GM12864 (cell line): ENCODE results near the gene TMEM150A.
A peak's percentile ranks its signal among the peaks of the same experiment; 100 is the strongest.
"Not testable (repeated sequence)": the region's sequence is repeated elsewhere in the genome, so short reads cannot be mapped to it uniquely, and the experiment has no call there.

Experiments used
- DNase-seq: peaks from one replicate; pipeline ENCODE4 v3.0.0-alpha.2; 2011; ENCODE audit warnings: low read depth
- H3K4me3 ChIP-seq: 2 replicates; pipeline ENCODE4 v1.5.1; 2011; ENCODE audit warnings: mild to moderate bottlenecking, low read depth, low read length, control low read depth
- TF ChIP-seq, protein P1 (sequence below): IDR thresholded peaks from 2 replicates; pipeline ENCODE4 v1.5.1; 2011; ENCODE audit warnings: low read depth, mild to moderate bottlenecking, moderate library complexity, low read length, control low read depth, inconsistent platforms; ENCODE audit errors: missing control alignments

Gene TMEM150A

DNA sequence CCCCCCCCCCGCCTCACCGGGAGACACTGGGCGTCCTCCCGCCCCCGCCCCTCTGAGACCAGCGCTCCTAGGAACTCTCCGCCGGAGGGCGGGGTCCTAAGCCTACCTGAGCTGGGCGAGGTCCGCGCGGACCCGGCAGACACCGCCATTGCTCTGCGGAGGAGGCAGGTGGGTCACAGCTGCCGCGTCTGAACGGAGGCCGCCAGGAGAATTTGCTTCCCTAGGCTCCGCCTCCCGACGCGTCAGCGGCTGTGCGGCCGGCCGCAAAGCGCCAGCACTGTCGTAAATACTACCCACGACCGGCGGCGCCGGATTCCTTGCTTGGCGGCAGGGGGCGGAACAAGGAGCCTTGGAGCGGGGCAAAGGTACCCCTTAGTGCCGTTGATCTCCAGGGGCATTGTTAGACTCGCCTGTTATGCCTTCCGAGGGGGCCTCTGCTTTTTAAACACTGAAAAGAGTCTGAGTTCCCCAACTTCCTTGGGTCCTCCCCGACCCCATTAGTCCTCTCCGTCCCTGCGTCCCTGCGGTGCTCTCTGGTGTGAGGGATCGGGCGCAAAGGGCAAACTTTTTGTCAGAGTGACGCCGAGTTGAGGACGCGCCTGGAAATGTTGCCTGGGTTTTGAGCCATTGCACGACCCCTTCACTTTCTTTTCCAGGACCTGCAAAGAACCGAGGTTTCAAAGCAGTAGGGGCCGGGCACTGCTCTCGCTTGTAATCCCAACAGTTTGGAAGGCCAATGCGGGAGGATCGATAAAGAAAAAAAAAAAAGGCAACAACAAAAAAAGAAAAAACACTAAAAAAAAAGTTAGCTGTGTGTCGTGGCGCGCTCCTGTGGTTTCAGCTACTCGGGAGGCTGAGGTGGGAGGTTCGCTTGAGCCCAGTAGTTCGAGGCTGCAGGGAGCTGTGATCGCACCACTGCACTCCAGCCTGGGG is 41.0 kb downstream of the TMEM150A start, which contains the start of gene GGCX:
Gene GGCX, minus strand, starts transcription at position 214 of the 933 bp plus-strand sequence. Its CDS starts 65 bp downstream, at position 149.
- TF ChIP-seq, protein P1, sequence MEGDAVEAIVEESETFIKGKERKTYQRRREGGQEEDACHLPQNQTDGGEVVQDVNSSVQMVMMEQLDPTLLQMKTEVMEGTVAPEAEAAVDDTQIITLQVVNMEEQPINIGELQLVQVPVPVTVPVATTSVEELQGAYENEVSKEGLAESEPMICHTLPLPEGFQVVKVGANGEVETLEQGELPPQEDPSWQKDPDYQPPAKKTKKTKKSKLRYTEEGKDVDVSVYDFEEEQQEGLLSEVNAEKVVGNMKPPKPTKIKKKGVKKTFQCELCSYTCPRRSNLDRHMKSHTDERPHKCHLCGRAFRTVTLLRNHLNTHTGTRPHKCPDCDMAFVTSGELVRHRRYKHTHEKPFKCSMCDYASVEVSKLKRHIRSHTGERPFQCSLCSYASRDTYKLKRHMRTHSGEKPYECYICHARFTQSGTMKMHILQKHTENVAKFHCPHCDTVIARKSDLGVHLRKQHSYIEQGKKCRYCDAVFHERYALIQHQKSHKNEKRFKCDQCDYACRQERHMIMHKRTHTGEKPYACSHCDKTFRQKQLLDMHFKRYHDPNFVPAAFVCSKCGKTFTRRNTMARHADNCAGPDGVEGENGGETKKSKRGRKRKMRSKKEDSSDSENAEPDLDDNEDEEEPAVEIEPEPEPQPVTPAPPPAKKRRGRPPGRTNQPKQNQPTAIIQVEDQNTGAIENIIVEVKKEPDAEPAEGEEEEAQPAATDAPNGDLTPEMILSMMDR, result no peak
- peak; percentile 83 for DNase-seq
- H3K4me3 ChIP-seq, result peak within 1 kb of the TSS; percentile 64

DNA sequence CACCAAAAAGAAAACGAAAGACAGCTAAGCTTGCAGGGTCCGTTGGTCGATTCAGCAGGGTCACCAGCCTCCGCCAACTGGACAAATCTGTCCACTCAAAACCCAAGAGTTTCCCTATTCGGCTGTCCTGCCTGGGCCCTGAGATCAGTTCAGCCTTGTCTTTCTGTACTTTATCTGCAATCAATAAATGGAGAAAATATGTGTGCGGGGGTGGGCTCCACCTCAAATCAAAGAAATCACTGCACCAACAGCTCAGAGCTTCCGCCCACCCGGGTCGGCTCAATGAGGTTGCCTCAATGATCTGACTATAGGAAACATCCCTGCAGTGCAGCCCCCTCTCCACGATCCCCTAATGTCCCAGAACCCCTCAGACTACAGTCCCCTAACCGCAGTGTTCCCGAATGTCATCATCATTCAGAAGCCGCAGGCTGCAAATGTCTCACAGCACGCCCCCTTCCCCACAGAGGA is 41.7 kb downstream of the TMEM150A start:
- TF ChIP-seq, protein P1, result no peak
- DNase-seq, result no peak
- H3K4me3 ChIP-seq, result peak overlapping the region; percentile 64

DNA sequence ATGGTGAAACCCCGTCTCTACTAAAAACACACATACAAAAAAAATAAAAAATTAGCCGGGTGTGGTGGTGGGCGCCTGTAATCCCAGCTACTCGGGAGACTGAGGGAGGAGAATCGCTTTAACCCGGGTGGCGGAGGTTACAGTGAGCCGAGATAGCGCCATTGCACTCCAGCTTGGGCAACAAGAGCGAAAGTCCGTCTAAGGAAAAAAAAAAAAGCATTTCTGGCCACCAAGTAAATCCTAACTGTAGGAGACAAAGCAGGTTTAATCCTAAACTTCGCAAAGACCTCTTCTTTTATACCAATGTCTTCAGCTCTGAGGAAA is 42.1 kb downstream of the TMEM150A start:
- DNase-seq, result not testable (repeated sequence)
- H3K4me3 ChIP-seq, result peak overlapping the region; percentile 64

DNA sequence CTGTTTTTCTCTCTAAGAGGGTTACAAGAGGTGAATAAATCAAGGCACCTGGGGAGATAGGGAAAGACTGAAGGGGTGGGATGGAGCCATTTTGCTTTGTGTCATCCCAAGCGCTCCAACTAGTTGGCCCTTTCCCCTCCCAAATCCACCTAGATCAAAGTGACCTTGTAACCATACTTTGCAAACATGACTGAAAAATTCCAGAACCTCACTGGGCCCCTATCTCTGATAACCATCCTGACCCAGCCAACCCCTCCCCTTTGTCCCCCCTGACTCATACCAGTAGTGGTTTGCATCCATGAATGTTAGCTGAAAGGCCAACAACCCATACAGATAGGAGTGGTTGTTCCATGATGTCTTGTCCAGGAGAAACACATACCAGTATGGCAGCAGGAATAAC is 44.3 kb downstream of the TMEM150A start:
- TF ChIP-seq, protein P1, result no peak
- no peak overlapping the region for H3K4me3 ChIP-seq
- no peak for DNase-seq

DNA sequence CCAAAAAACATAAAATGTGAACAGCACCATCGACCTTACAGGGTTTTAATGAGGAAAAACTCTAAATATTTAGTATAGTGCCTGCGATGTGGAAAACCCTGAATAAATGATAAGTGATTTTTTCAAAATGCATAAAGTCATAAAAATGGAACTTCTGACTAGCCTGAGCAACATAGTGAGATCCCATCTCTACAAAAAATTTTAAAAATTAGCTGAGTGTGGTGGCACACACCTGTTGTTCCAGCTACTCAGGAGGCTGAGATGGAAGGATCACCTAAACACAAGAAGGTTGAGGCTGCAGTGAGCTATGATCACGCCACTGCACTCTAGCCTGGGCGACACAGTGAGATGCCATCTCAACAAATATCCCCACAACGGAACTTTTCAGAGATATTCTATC is 45.4 kb downstream of the TMEM150A start:
- DNase-seq, result no peak
- TF ChIP-seq, protein P1, result no peak
- H3K4me3 ChIP-seq, result no peak overlapping the region

DNA sequence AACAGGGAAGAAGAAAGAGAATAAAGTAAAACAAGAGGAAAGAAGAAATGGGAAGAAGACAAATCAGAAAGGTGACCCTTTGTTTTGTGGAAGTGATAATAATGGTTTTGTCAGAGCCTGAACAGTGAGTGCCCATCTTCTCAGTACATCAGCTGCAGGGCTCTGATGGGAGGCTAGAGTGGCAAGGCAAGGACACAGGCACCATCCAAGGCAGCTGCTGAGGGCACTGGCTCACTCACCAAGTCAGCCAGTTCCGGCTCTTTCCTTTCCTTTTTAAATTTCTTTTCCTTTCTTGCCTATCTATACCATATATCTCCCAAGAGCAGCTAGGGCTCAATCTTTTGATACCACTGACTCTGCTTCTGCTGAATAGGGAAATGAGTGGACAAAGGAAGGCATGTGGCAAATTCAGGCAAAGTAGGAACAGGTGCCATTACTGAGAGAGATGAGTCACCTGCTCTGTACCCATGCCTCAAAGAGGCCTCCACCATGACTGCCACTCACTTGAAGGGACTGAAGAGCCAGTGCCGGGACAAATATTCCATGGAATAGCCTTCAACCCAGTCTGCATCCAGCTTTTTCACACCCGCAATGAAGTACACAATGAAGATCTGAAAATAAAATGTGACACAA is 47.4 kb downstream of the TMEM150A start:
- TF ChIP-seq, protein P1, result no peak
- no peak overlapping the region for H3K4me3 ChIP-seq
- DNase-seq, result no peak

DNA sequence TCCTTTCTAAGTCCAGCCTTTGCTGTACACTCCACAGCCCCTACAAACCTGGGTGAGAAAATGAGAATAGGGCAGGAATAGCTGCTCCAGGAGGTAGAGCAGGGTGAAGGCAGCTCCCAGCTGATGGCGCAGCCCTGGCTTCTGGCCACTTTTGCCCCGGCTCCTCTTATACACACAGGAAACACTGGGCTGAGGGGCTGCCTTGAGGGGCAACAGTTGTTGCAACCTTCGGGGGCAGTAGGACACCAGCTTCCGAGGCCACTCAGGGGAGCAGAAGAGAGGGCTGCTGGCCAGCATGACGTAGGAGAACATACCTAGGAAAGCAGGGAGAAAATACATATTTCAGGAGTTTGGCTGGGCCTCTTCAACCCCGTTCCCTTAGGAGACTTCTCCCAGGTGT is 49.3 kb downstream of the TMEM150A start:
- TF ChIP-seq, protein P1, result no peak
- no peak for DNase-seq
- H3K4me3 ChIP-seq, result no peak overlapping the region
